D721Med (cell line): ENCODE results near the gene ANKRD23.
"Not testable (repeated sequence)": the region's sequence is repeated elsewhere in the genome, so short reads cannot be mapped to it uniquely, and the experiment has no call there.

Experiments
- DNase-seq: peaks from one replicate; pipeline ENCODE4 v3.0.0; 2011; ENCODE audit warnings: low spot score; ENCODE audit not compliant: insufficient read length
- FAIRE-seq: peaks from 2 replicates; lab custom pipeline; 2011; peaks lifted over from hg19 to GRCh38; lab: Jason Lieb, UNC
- CTCF ChIP-seq: IDR thresholded peaks from 2 replicates; pipeline ENCODE4 v1.5.1; 2012; ENCODE audit warnings: mild to moderate bottlenecking, control low read depth; ENCODE audit not compliant: insufficient read depth; ENCODE audit errors: missing control alignments

ANKRD23 gene

GRCh38 chr2:96866149-96866548 is 22.3 kb upstream of the ANKRD23 start:
- DNase-seq: no peak
- no peak for TF ChIP-seq CTCF
- FAIRE-seq: no peak

GRCh38 chr2:96865654-96866053 is 21.8 kb upstream of the ANKRD23 start:
- no peak for TF ChIP-seq CTCF
- DNase-seq (no peak), FAIRE-seq (no peak)

GRCh38 chr2:96864343-96865091 is 20.7 kb upstream of the ANKRD23 start:
- FAIRE-seq (no peak), DNase-seq (no peak)
- TF ChIP-seq CTCF: no peak

- FAIRE-seq (no peak), DNase-seq (no peak)
- TF ChIP-seq CTCF: no peak
These were observed 19.9 kb upstream of the ANKRD23 start for GRCh38 chr2:96863575-96864342.

- DNase-seq, FAIRE-seq: not testable (repeated sequence)
These were observed 19.2 kb upstream of the ANKRD23 start for GRCh38 chr2:96863056-96863455.

GRCh38 chr2:96861074-96861473 is 17.3 kb upstream of the ANKRD23 start:
- FAIRE-seq (no peak), DNase-seq (no peak)
- no peak for TF ChIP-seq CTCF

- TF ChIP-seq CTCF: no peak
- FAIRE-seq (no peak), DNase-seq (no peak)
These were observed 16.5 kb upstream of the ANKRD23 start for GRCh38 chr2:96860065-96861029.
